Keratinocyte (primary cell): ENCODE results near the gene ELF1. TPM values are rescaled to one million over a fixed set of nuclear protein-coding genes. Genes with fewer than 3 reads are reported as not detected.

Source experiments
- DNase-seq: peaks from one replicate; pipeline ENCODE4 v3.0.0-alpha.2; 2011; ENCODE audit warnings: low read depth, missing footprints, low spot score
- FAIRE-seq: peaks from 2 replicates; lab custom pipeline; 2011; peaks lifted over from hg19 to GRCh38; lab: Jason Lieb, UNC
- H2AFZ ChIP-seq: 2 replicates; pipeline ENCODE4 v1.6.0; 2012; ENCODE audit warnings: low read length, control low read depth, inconsistent platforms; ENCODE audit not compliant: control insufficient read depth
- H3K27ac ChIP-seq: 2 replicates; pipeline ENCODE4 v1.5.1; 2011; ENCODE audit warnings: low read length; ENCODE audit not compliant: control insufficient read depth, insufficient read depth
- H3K27me3 ChIP-seq: 3 replicates; pipeline ENCODE4 v1.6.0; 2011; ENCODE audit warnings: low read length; ENCODE audit not compliant: control insufficient read depth, insufficient read depth; ENCODE audit errors: extremely low read depth
- H3K36me3 ChIP-seq, 2 experiments: 2 replicates in 1 of 2; 3 replicates in 1 of 2; pipeline ENCODE4 v1.5.1; 2011; ENCODE audit warnings: low read length in 2 of 2, mild to moderate bottlenecking in 1 of 2; ENCODE audit not compliant: control insufficient read depth in 2 of 2, insufficient read depth in 2 of 2; ENCODE audit errors: extremely low read depth in 1 of 2
- H3K4me1 ChIP-seq: 3 replicates; pipeline ENCODE4 v1.5.1; 2011; ENCODE audit warnings: low read length; ENCODE audit not compliant: control insufficient read depth, insufficient read depth; ENCODE audit errors: extremely low read depth
- H3K4me2 ChIP-seq: 3 replicates; pipeline ENCODE4 v1.6.0; 2011; ENCODE audit warnings: low read depth, low read length; ENCODE audit not compliant: control insufficient read depth, insufficient read depth; ENCODE audit errors: extremely low read depth
- H3K4me3 ChIP-seq, 3 experiments: fragments of 200-600 bp in 1 of 3; sonication (generic) in 1 of 3; 2 replicates in 2 of 3; 3 replicates in 1 of 3; pipeline ENCODE4 v1.5.1; 2011 to 2016; ENCODE audit warnings: low read length in 3 of 3, mild to moderate bottlenecking in 3 of 3, control low read depth in 2 of 3, inconsistent platforms in 1 of 3, low read depth in 1 of 3, mixed read lengths in 1 of 3, mixed run types in 1 of 3, moderate library complexity in 1 of 3; ENCODE audit not compliant: control insufficient read depth in 2 of 3, insufficient read depth in 2 of 3; ENCODE audit errors: extremely low read depth in 1 of 3
- H3K79me2 ChIP-seq: 2 replicates; pipeline ENCODE4 v1.6.0; 2012; ENCODE audit warnings: low read length; ENCODE audit not compliant: control insufficient read depth, insufficient read depth
- H3K9ac ChIP-seq: 3 replicates; pipeline ENCODE4 v1.6.0; 2011; ENCODE audit warnings: low read length; ENCODE audit not compliant: control insufficient read depth, insufficient read depth; ENCODE audit errors: extremely low read depth
- H3K9me1 ChIP-seq: 3 replicates; pipeline ENCODE4 v1.6.0; 2011; ENCODE audit warnings: low read length; ENCODE audit not compliant: control insufficient read depth, insufficient read depth; ENCODE audit errors: extremely low read depth
- H3K9me3 ChIP-seq: 2 replicates; pipeline ENCODE4 v1.5.1; 2012; ENCODE audit warnings: low read depth, low read length; ENCODE audit not compliant: control insufficient read depth
- H4K20me1 ChIP-seq: 3 replicates; pipeline ENCODE4 v1.6.0; 2011; ENCODE audit warnings: low read length; ENCODE audit not compliant: control insufficient read depth, insufficient read depth; ENCODE audit errors: extremely low read depth
- EZH2 ChIP-seq: IDR thresholded peaks from one replicate; pipeline ENCODE4 v1.6.1; 2012; ENCODE audit warnings: inconsistent platforms, mild to moderate bottlenecking, low read length, moderate library complexity
- dilution Hi-C: fragments of 300-500 bp; cut with MboI; formaldehyde crosslinking; loops from one replicate; pipeline ENCODE4 v1.7.0; 2020; ENCODE audit warnings: low sequenced_read_pairs; ENCODE audit not compliant: extremely low pct_ligation_motif_present
- polyA plus RNA-seq, 5 experiments: library from polyadenylated mRNA; depleted of rRNA in 3 of 5; stranded (reverse) in 3 of 5; stranded (forward) in 1 of 5; unstranded in 1 of 5; fragments of >200 nt; gene quantifications; 1 replicate in 1 of 5; 2 replicates in 3 of 5; 3 replicates in 1 of 5; pipeline versions ENCODE4 v1.2.1 to v1.2.3, GENCODE V29; 2011 to 2012; ENCODE audit warnings: missing spikeins in 2 of 5, low read depth in 1 of 5, low replicate concordance in 1 of 5
- TF ChIP-seq, protein P1 (sequence below), 3 experiments: IDR thresholded peaks in 1 of 3; conservative IDR thresholded peaks in 1 of 3; optimal IDR thresholded peaks in 1 of 3; 2 replicates in 2 of 3; 3 replicates in 1 of 3; pipeline versions ENCODE3 to v1.5.1; 2011; ENCODE audit warnings: low read length in 3 of 3, mild to moderate bottlenecking in 3 of 3, moderate library complexity in 2 of 3, control low read depth in 1 of 3, inconsistent platforms in 1 of 3; ENCODE audit not compliant: insufficient read depth in 2 of 3; ENCODE audit errors: extremely low read depth in 1 of 3

ELF1 gene
- polyA plus RNA-seq, 1 donor (not counting 4 experiments of a cell fraction or from before 2014, with no cell fraction given) = 57.6 TPM

DNA sequence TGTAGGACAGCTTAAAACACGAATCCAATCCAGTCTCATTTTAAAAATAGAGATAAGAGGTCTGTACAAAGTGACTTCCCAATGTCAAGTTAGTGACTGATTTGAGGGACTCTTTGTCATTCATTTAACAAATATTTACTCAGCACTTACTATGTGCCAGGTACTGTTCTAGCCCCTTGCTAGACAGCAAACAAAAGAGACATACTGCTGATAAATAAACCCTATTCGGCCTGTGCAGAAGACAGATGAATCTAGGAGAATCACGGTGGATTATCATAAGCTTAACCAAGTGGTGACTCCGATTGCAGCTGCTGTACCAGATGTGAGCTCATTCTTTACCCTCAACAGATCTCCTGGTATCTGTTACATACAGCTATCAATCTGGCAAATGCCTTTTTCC is 6.4 kb upstream of the ELF1 start:
- TF ChIP-seq EZH2 = no peak
- TF ChIP-seq, protein P1, sequence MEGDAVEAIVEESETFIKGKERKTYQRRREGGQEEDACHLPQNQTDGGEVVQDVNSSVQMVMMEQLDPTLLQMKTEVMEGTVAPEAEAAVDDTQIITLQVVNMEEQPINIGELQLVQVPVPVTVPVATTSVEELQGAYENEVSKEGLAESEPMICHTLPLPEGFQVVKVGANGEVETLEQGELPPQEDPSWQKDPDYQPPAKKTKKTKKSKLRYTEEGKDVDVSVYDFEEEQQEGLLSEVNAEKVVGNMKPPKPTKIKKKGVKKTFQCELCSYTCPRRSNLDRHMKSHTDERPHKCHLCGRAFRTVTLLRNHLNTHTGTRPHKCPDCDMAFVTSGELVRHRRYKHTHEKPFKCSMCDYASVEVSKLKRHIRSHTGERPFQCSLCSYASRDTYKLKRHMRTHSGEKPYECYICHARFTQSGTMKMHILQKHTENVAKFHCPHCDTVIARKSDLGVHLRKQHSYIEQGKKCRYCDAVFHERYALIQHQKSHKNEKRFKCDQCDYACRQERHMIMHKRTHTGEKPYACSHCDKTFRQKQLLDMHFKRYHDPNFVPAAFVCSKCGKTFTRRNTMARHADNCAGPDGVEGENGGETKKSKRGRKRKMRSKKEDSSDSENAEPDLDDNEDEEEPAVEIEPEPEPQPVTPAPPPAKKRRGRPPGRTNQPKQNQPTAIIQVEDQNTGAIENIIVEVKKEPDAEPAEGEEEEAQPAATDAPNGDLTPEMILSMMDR (optimal IDR thresholded peaks at IDR 0.05 in 1 of 3, IDR thresholded peaks at IDR 0.05 in 1 of 3, conservative IDR thresholded peaks at IDR 0.05 in 1 of 3; ENCODE audit: extremely low read depth in 1 of 3, insufficient read depth in 2 of 3, low read length in 3 of 3) = no peak
- no peak overlapping the region for H3K27ac ChIP-seq
- no peaks in the 10 kb centered on the region for H3K27me3 ChIP-seq
- no peak overlapping the region for H2AFZ ChIP-seq
- no peaks in the 10 kb centered on the region for H3K9me1 ChIP-seq
- DNase-seq = no peak
- H3K4me2 ChIP-seq = no peak overlapping the region
- no peak overlapping the region for H3K4me3 ChIP-seq
- H3K4me1 ChIP-seq = no peaks in the 10 kb centered on the region
- dilution Hi-C loops = no loop called here
- H3K36me3 ChIP-seq = peaks cover 3 to 4% of the 10 kb centered on the region in 2 experiments
- no peak for FAIRE-seq
- no peaks in the 10 kb centered on the region for H3K9me3 ChIP-seq
- no peaks in the 10 kb centered on the region for H4K20me1 ChIP-seq
- H3K79me2 ChIP-seq = peaks cover 52% of the 10 kb centered on the region
- H3K9ac ChIP-seq = no peak overlapping the region

GRCh38 chr13:41019578-41020347 is 647 bp upstream of the ELF1 start:
- peak overlapping the region; percentile 56 for H3K4me2 ChIP-seq
- no peaks in the 10 kb centered on the region for H4K20me1 ChIP-seq

More at GRCh38 chr13:41019578-41020347, 647 bp upstream of the ELF1 start:
- peak overlapping the region; percentile 96 for H3K9ac ChIP-seq
- peaks cover 70% of the 10 kb centered on the region for H3K79me2 ChIP-seq
- peak overlapping the region; percentile 100 for H3K27ac ChIP-seq
- H3K4me1 ChIP-seq = peaks cover 23% of the 10 kb centered on the region
- dilution Hi-C loops = no loop called here
- H3K9me3 ChIP-seq = no peaks in the 10 kb centered on the region
- FAIRE-seq (peak; percentile 20), DNase-seq (no peak)
- H2AFZ ChIP-seq = peak overlapping the region; percentile 40
- peak overlapping the region in 1 of 3 experiments; percentile 1 for H3K4me3 ChIP-seq
- H3K36me3 ChIP-seq = no peaks in the 10 kb centered on the region
- H3K27me3 ChIP-seq = no peaks in the 10 kb centered on the region
- H3K9me1 ChIP-seq = no peaks in the 10 kb centered on the region
- no peak for TF ChIP-seq EZH2
- TF ChIP-seq, protein P1 (optimal IDR thresholded peaks at IDR 0.05 in 1 of 3, IDR thresholded peaks at IDR 0.05 in 1 of 3, conservative IDR thresholded peaks at IDR 0.05 in 1 of 3; ENCODE audit: extremely low read depth in 1 of 3, insufficient read depth in 2 of 3, low read length in 3 of 3) = no peak
